OCI-LY1 (cell line): ENCODE results near the gene PRRT2.
A peak's percentile ranks its signal among the peaks of the same experiment; 100 is the strongest.
"Not testable (repeated sequence)": the region's sequence is repeated elsewhere in the genome, so short reads cannot be mapped to it uniquely, and the experiment has no call there.

Experiments
- H2AFZ ChIP-seq: fragments of 200-600 bp; sonication (generic), shearing (Covaris generic); 2 replicates; pipeline ENCODE4 v1.6.0; 2014; ENCODE audit warnings: antibody characterized with exemption, mild to moderate bottlenecking, low read length
- H3F3A ChIP-seq: fragments of 200-600 bp; sonication (generic), shearing (Covaris generic); 2 replicates; pipeline ENCODE4 v1.6.0; 2014; ENCODE audit warnings: mild to moderate bottlenecking, antibody characterized with exemption, low read length, moderate library complexity; ENCODE audit not compliant: insufficient read depth
- H3K27ac ChIP-seq: fragments of 200-600 bp; sonication (generic); 2 replicates; pipeline ENCODE4 v1.5.1; 2014; ENCODE audit warnings: low read length, mixed run types, mild to moderate bottlenecking, low read depth; ENCODE audit not compliant: poor library complexity, severe bottlenecking
- H3K27me3 ChIP-seq: fragments of 200-600 bp; sonication (generic); 2 replicates; pipeline ENCODE4 v1.6.0; 2014; ENCODE audit warnings: antibody characterized with exemption, mild to moderate bottlenecking, low read length, moderate library complexity; ENCODE audit not compliant: insufficient read depth
- H3K36me3 ChIP-seq: fragments of 200-600 bp; sonication (generic); 2 replicates; pipeline ENCODE4 v1.6.1; 2014; ENCODE audit warnings: mild to moderate bottlenecking, antibody characterized with exemption, low read length, moderate library complexity, mixed read lengths; ENCODE audit not compliant: insufficient read depth
- H3K4me1 ChIP-seq: fragments of 200-600 bp; sonication (generic); 2 replicates; pipeline ENCODE4 v1.5.1; 2014; ENCODE audit warnings: mild to moderate bottlenecking, low read length, moderate library complexity; ENCODE audit not compliant: insufficient read depth, severe bottlenecking
- H3K4me2 ChIP-seq: fragments of 200-600 bp; sonication (generic), shearing (Covaris generic); 2 replicates; pipeline ENCODE4 v1.6.1; 2014; ENCODE audit warnings: low read length
- H3K4me3 ChIP-seq: fragments of 200-600 bp; sonication (generic); 2 replicates; pipeline ENCODE4 v1.5.1; 2014; ENCODE audit warnings: low read length, low read depth, mild to moderate bottlenecking, mixed read lengths; ENCODE audit not compliant: poor library complexity, severe bottlenecking
- H3K79me2 ChIP-seq: fragments of 200-600 bp; shearing (Covaris generic); 2 replicates; pipeline ENCODE4 v1.6.1; 2016; ENCODE audit warnings: mixed run types, low read length, mixed read lengths; ENCODE audit not compliant: insufficient read depth
- H3K9ac ChIP-seq: fragments of 200-600 bp; sonication (generic), shearing (Covaris generic); 2 replicates; pipeline ENCODE4 v1.6.1; 2014; ENCODE audit warnings: mild to moderate bottlenecking, low read length, mixed read lengths
- H3K9me2 ChIP-seq: fragments of 200-600 bp; sonication (generic), shearing (Covaris generic); 2 replicates; pipeline ENCODE4 v1.6.1; 2014; ENCODE audit warnings: low read depth, mild to moderate bottlenecking, low read length, mixed read lengths
- H3K9me3 ChIP-seq: fragments of 200-600 bp; shearing (Covaris generic); 2 replicates; pipeline ENCODE4 v1.6.1; 2014; ENCODE audit warnings: low read length, mixed read lengths
- H4K20me1 ChIP-seq: fragments of 200-600 bp; sonication (generic), shearing (Covaris generic); 2 replicates; pipeline ENCODE4 v1.6.0; 2016; ENCODE audit warnings: mild to moderate bottlenecking, low read length; ENCODE audit not compliant: insufficient read depth
- EZH2 ChIP-seq: fragments of 200-600 bp; sonication (generic), shearing (Covaris generic); IDR thresholded peaks from 2 replicates; pipeline ENCODE4 v1.8.0; 2017; ENCODE audit warnings: borderline replicate concordance, mixed run types, mild to moderate bottlenecking, antibody characterized with exemption, low read length, moderate library complexity, mixed read lengths
- TF ChIP-seq, protein P1 (sequence below): fragments of 200-600 bp; sonication (generic), shearing (Covaris generic); IDR thresholded peaks from 2 replicates; pipeline ENCODE4 v1.5.1; 2017; ENCODE audit warnings: mild to moderate bottlenecking, antibody characterized with exemption, low read length, moderate library complexity, mixed read lengths

PRRT2 gene

GRCh38 chr16:29784901-29785500, 27.0 kb upstream of the PRRT2 start:
- Histone ChIP-seq H3K27ac (no peak overlapping the region), H2AFZ (0 out of 2 replicates have a peak overlapping the region, but pooled peaks have one; percentile 27), H3K36me3 (no peaks in the 10 kb centered on the region), H3K79me2 (no peaks in the 10 kb centered on the region), H3F3A (no peaks in the 10 kb centered on the region), H4K20me1 (no peaks in the 10 kb centered on the region), H3K4me1 (peaks cover 18% of the 10 kb centered on the region), H3K9ac (peak overlapping the region; percentile 46; the same call in 1 of the 2 replicates), H3K4me3 (peak overlapping the region; percentile 53), H3K27me3 (0 out of 2 replicates have a peak, but pooled peaks cover 11% of the 10 kb centered on the region), H3K4me2 (peak overlapping the region; percentile 80), H3K9me3 (no peaks in the 10 kb centered on the region), H3K9me2 (no peaks in the 10 kb centered on the region)
- no peak for TF ChIP-seq EZH2
- TF ChIP-seq, protein P1, sequence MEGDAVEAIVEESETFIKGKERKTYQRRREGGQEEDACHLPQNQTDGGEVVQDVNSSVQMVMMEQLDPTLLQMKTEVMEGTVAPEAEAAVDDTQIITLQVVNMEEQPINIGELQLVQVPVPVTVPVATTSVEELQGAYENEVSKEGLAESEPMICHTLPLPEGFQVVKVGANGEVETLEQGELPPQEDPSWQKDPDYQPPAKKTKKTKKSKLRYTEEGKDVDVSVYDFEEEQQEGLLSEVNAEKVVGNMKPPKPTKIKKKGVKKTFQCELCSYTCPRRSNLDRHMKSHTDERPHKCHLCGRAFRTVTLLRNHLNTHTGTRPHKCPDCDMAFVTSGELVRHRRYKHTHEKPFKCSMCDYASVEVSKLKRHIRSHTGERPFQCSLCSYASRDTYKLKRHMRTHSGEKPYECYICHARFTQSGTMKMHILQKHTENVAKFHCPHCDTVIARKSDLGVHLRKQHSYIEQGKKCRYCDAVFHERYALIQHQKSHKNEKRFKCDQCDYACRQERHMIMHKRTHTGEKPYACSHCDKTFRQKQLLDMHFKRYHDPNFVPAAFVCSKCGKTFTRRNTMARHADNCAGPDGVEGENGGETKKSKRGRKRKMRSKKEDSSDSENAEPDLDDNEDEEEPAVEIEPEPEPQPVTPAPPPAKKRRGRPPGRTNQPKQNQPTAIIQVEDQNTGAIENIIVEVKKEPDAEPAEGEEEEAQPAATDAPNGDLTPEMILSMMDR = peak; percentile 86

- H3K9me3 ChIP-seq, H3K9ac ChIP-seq, H3K27me3 ChIP-seq, H3K9me2 ChIP-seq, H2AFZ ChIP-seq, H3K36me3 ChIP-seq, H4K20me1 ChIP-seq, H3F3A ChIP-seq, H3K27ac ChIP-seq, H3K4me3 ChIP-seq, H3K4me2 ChIP-seq: not testable (repeated sequence)
- H3K4me1 ChIP-seq = peaks cover 28% of the 10 kb centered on the region
- H3K79me2 ChIP-seq = peaks cover 14% of the 10 kb centered on the region
Observed at GRCh38 chr16:29787155-29787554, 24.8 kb upstream of the PRRT2 start.

DNA sequence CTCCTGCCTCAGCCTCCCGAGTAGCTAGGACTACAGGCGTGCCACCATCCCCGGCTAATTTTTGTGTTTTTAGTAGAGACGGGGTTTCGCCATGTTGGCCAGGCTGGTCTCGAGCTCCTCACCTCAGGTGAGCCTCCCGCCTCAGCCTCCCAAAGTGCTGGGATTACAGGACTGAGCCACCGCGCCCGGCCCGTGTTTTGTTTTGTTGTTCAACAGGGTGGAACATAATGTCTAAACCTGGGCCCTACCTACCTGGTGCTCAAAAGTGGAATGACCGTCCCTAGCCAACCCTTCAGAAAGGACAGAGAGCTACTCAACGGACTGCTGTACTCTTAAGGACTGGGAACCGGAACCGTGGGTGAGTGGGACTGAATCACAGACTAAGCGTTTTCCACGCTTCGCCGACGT, 22.2 kb upstream of the PRRT2 start:
- Histone ChIP-seq H3K27ac (peak overlapping the region; percentile 68), H2AFZ (no peak overlapping the region), H3K9me2 (no peaks in the 10 kb centered on the region), H3K36me3 (peaks cover 31% of the 10 kb centered on the region), H3K4me3 (peak overlapping the region; percentile 97), H3F3A (no peaks in the 10 kb centered on the region), H3K4me2 (peak overlapping the region; percentile 84), H3K27me3 (no peaks in the 10 kb centered on the region), H3K9me3 (no peaks in the 10 kb centered on the region), H3K4me1 (peaks cover 45% of the 10 kb centered on the region), H3K79me2 (peaks cover 41% of the 10 kb centered on the region), H3K9ac (peak overlapping the region; percentile 85), H4K20me1 (no peaks in the 10 kb centered on the region)
- TF ChIP-seq, protein P1 = no peak
- no peak for TF ChIP-seq EZH2
